SH-SY5Y (cell line): ENCODE measurements around the gene GID8.

Experiments used
- GATA2 ChIP-seq: IDR thresholded peaks from 2 replicates; pipeline ENCODE4 v1.6.1; 2011; ENCODE audit warnings: mild to moderate bottlenecking, low read depth, low read length
- GATA3 ChIP-seq: IDR thresholded peaks from 2 replicates; pipeline ENCODE4 v1.6.1; 2011; ENCODE audit warnings: low read depth, mild to moderate bottlenecking, low read length, moderate library complexity

- TF ChIP-seq GATA3 (no peak), GATA2 (no peak)
Observed at GRCh38 chr20:62985444-62985778, 47.5 kb downstream of the GID8 start.
